HG02973 (cell line): ENCODE results near the gene C5orf22.
"Not testable (repeated sequence)": the region's sequence is repeated elsewhere in the genome, so short reads cannot be mapped to it uniquely, and the experiment has no call there.

Experiments used
- ATAC-seq: cut with Tn5 transposase; IDR thresholded peaks from one replicate; pipeline ENCODE4 v1.9.1; 2021; ENCODE audit warnings: moderate library complexity; ENCODE audit not compliant: unreplicated experiment

C5orf22 gene

DNA sequence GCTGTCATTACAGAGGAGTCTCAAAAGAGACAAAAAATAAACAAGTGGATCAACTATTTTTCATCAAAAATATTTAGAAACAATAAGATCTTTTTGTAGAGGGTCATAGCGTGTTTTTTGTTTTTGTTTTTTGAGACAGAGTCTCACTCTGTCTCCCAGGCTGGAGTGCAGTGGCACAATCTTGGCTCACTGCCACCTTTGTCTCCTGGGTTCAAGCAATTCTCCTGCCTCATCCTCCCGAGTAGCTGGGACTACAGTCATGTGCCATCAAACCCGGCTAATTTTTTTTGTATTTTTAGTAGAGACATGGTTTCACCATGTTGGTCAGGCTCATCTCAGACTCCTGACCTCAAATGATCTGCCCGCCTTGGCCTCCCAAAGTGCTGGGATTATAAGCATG lies 70.2 kb downstream of the C5orf22 start:
- not testable (repeated sequence) for ATAC-seq

DNA sequence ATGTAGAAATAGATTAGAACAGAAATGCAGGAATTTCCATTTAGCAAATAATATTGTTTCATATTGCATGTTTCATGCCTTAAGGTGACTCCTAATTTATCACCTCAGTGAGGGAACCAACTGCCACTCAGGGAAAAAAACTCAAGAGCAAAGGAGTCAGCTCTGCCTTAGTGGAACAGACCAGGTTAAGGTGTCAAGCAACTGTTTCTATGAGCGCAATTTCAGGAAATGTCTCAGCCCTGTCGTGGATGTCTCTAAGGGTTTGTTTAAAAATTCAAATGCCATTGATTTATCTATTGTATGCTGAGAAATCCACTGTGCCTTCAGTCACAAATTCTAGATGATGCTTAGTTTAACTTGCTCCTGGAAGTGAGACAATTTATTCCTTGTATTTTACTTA lies 72.1 kb downstream of the C5orf22 start:
- no peak for ATAC-seq

DNA sequence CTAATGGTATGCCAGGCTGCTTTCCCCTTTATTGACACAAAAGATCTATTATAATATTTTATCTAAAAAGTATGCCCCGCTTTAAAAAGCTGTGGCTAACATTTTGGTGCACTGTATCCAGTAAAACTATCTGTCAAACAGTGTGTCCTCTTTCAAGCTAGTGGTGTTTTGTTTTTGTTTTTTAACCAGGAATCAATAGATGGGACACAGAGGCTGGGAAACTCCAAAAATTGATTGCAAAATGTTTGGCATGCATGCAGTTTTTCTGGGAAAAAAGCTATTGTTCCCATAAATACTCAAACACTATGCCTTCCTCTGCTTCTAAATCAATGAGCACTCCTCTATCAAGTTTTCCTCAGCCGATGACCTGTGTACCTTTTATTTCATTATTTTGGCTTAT lies 72.5 kb downstream of the C5orf22 start:
- no peak for ATAC-seq
